HepG2 (cell line): Measurements from ENCODE around the gene KCNS1. TPM values are rescaled to one million over a fixed set of nuclear protein-coding genes. Genes with fewer than 3 reads are reported as not detected.

Experiments used
- ATAC-seq: fragments of 200-7000 bp; cut with Tn5 transposase; 3 replicates; pipeline ENCODE4 v1.9.1; 2020; ENCODE audit warnings: mild to moderate bottlenecking, moderate library complexity
- BruUV-seq: library from RNA; stranded (reverse); fragments of 400-500 nt; replicated peaks from 2 replicates; lab custom pipeline; 2021; lab: Mats Ljungman, UMichigan
- CTCF ChIA-PET: fragments of 300-600 bp; formaldehyde crosslinking; extraction: SDS; loops from one replicate; lab custom pipeline; 2021; ENCODE audit warnings: low total read pairs, inconsistent platforms, low intra/inter-chr PET ratio; lab: Yijun Ruan, JAX
- POLR2A ChIA-PET: fragments of 350-600 bp; sonication (Branson Sonifier 250); formaldehyde crosslinking; loops from one replicate; lab custom pipeline; 2020; ENCODE audit warnings: antibody characterized with exemption, inconsistent platforms; lab: Yijun Ruan, JAX
- DNase-seq: peaks from one replicate; pipeline ENCODE4 v3.0.0-alpha.2; 2015; ENCODE audit warnings: low spot score
- FAIRE-seq: peaks from 3 replicates; lab custom pipeline; 2011; peaks lifted over from hg19 to GRCh38; lab: Jason Lieb, UNC
- H2AFZ ChIP-seq: one replicate; pipeline ENCODE4 v1.6.1; 2011; ENCODE audit warnings: low read length, inconsistent platforms
- H3K27ac ChIP-seq: fragments of 300-600 bp; 3 replicates; pipeline ENCODE4 v1.8.0; 2011; ENCODE audit warnings: mixed run types, mild to moderate bottlenecking, mixed read lengths, low read length, inconsistent platforms; ENCODE audit not compliant: insufficient read depth; ENCODE audit errors: extremely low read length
- H3K27me3 ChIP-seq, 2 experiments: fragments of 200-600 bp in 1 of 2; 2 replicates in 1 of 2; 3 replicates in 1 of 2; pipeline versions ENCODE4 v1.6.0 to v1.8.0; 2011; ENCODE audit warnings: low read length in 2 of 2, mild to moderate bottlenecking in 2 of 2, moderate library complexity in 2 of 2, inconsistent platforms in 1 of 2; ENCODE audit not compliant: insufficient read depth in 2 of 2, control insufficient read depth in 1 of 2
- H3K36me3 ChIP-seq, 2 experiments: fragments of 200-600 bp in 1 of 2; replicated peaks in 1 of 2; 2 replicates in 1 of 2; 3 replicates in 1 of 2; pipeline versions ENCODE4 v1.5.1 to v1.8.0; 2011; ENCODE audit warnings: low read length in 2 of 2, inconsistent platforms in 1 of 2; ENCODE audit not compliant: insufficient read depth in 2 of 2, control insufficient read depth in 1 of 2
- H3K4me1 ChIP-seq: 2 replicates; pipeline ENCODE4 v1.5.1; 2012; ENCODE audit warnings: low read length, inconsistent platforms; ENCODE audit not compliant: insufficient read depth
- H3K4me2 ChIP-seq: 2 replicates; pipeline ENCODE4 v1.6.0; 2011; ENCODE audit warnings: low read depth, low read length, inconsistent platforms
- H3K4me3 ChIP-seq, 3 experiments: fragments of 200-600 bp in 1 of 3; sonication (generic), shearing (Covaris generic) in 1 of 3; replicated peaks in 1 of 3; 2 replicates each; pipeline ENCODE4 v1.5.1; 2011 to 2016; ENCODE audit warnings: low read length in 3 of 3, inconsistent platforms in 2 of 3, low read depth in 2 of 3, mild to moderate bottlenecking in 2 of 3, control low read depth in 1 of 3, mixed read lengths in 1 of 3; ENCODE audit not compliant: insufficient read depth in 1 of 3
- H3K79me2 ChIP-seq: one replicate; pipeline ENCODE4 v1.6.1; 2011; ENCODE audit warnings: low read length, inconsistent platforms; ENCODE audit not compliant: insufficient read depth
- H3K9ac ChIP-seq: 2 replicates; pipeline ENCODE4 v1.6.0; 2011; ENCODE audit warnings: mild to moderate bottlenecking, low read depth, low read length, inconsistent platforms; ENCODE audit not compliant: insufficient read depth
- H3K9me3 ChIP-seq: 2 replicates; pipeline ENCODE4 v1.5.1; 2012; ENCODE audit warnings: mild to moderate bottlenecking, low read length
- H4K20me1 ChIP-seq: 2 replicates; pipeline ENCODE4 v1.6.0; 2011; ENCODE audit warnings: inconsistent platforms, mild to moderate bottlenecking, low read length, moderate library complexity; ENCODE audit not compliant: insufficient read depth
- ATF1 ChIP-seq: IDR thresholded peaks from 2 replicates; pipeline ENCODE4 v1.6.1; 2016; ENCODE audit warnings: mild to moderate bottlenecking, control low read depth
- ATF7 ChIP-seq, 2 experiments: fragments of 450-650 bp in 1 of 2; sonication (generic) in 1 of 2; formaldehyde crosslinking in 1 of 2; IDR thresholded peaks; 2 replicates each; pipeline versions ENCODE4 v1.4.0 to v1.6.1; 2016 to 2020; ENCODE audit warnings: antibody characterized with exemption in 1 of 2, mild to moderate bottlenecking in 1 of 2, missing genetic modification reagents in 1 of 2
- FOXP4 ChIP-seq: sonication (generic); formaldehyde crosslinking; IDR thresholded peaks from 2 replicates; pipeline ENCODE4 v1.4.0; 2020; ENCODE audit warnings: missing genetic modification reagents
- HDAC1 ChIP-seq: sonication (generic); formaldehyde crosslinking; IDR thresholded peaks from 2 replicates; pipeline ENCODE4 v1.5.1; 2020; ENCODE audit warnings: mild to moderate bottlenecking, missing genetic modification reagents
- HNF4A ChIP-seq: sonication (generic); formaldehyde crosslinking; IDR thresholded peaks from 2 replicates; pipeline ENCODE4 v1.4.0; 2020; ENCODE audit warnings: missing genetic modification reagents
- IRF1 ChIP-seq: sonication (generic); formaldehyde crosslinking; IDR thresholded peaks from 2 replicates; pipeline ENCODE4 v1.4.0; 2020; ENCODE audit warnings: low read depth, mild to moderate bottlenecking, missing genetic modification reagents
- PITX1 ChIP-seq: sonication (generic); formaldehyde crosslinking; IDR thresholded peaks from 2 replicates; pipeline ENCODE4 v1.5.1; 2020; ENCODE audit warnings: mild to moderate bottlenecking, missing genetic modification reagents
- RARG ChIP-seq: sonication (generic); formaldehyde crosslinking; IDR thresholded peaks from 2 replicates; pipeline ENCODE4 v1.4.0; 2020; ENCODE audit warnings: low read depth, mild to moderate bottlenecking, missing genetic modification reagents
- TFDP1 ChIP-seq: IDR thresholded peaks from 2 replicates; pipeline ENCODE4 v1.6.1; 2016; ENCODE audit warnings: missing compliant biosample characterization, missing genetic modification reagents, borderline replicate concordance
- TGIF2 ChIP-seq: IDR thresholded peaks from 2 replicates; pipeline ENCODE4 v1.6.1; 2016; ENCODE audit warnings: control low read depth, missing compliant biosample characterization
- THYN1 ChIP-seq: sonication (generic); formaldehyde crosslinking; IDR thresholded peaks from 2 replicates; pipeline ENCODE4 v1.8.1; 2023; ENCODE audit warnings: low read depth, mild to moderate bottlenecking, moderate library complexity, missing genetic modification reagents, borderline replicate concordance
- ZNF382 ChIP-seq: sonication (generic); formaldehyde crosslinking; IDR thresholded peaks from 2 replicates; pipeline ENCODE4 v1.5.0; 2020; ENCODE audit warnings: missing genetic modification reagents, mild to moderate bottlenecking, borderline replicate concordance
- ZNF44 ChIP-seq: sonication (generic); formaldehyde crosslinking; IDR thresholded peaks from 2 replicates; pipeline ENCODE4 v1.5.1; 2020; ENCODE audit warnings: mild to moderate bottlenecking, missing genetic modification reagents
- ZNF75D ChIP-seq: sonication (generic); formaldehyde crosslinking; IDR thresholded peaks from 2 replicates; pipeline ENCODE4 v1.8.1; 2023; ENCODE audit warnings: missing genetic modification reagents, mild to moderate bottlenecking, borderline replicate concordance
- ZNF792 ChIP-seq: IDR thresholded peaks from 2 replicates; pipeline ENCODE4 v1.6.1; 2016
- WGBS: methylation state at CpG from one replicate; pipeline ENCODE4 v1.1.6; 2017; ENCODE audit warnings: low lambda C conversion rate; 5-methylcytosine and 5-hydroxymethylcytosine counted together
- in situ Hi-C: cut with HindIII; loops from 2 replicates; pipeline ENCODE4 v1.10.0; 2017; ENCODE audit warnings: low pct_unique_long_range_greater_than_20kb; ENCODE audit not compliant: extremely low pct_ligation_motif_present
- intact Hi-C: fragments of 100-400 bp; cut with micrococcal nuclease; formaldehyde crosslinking; loops from one replicate; pipeline ENCODE4 v1.10.0; 2022; ENCODE audit not compliant: unreplicated experiment
- polyA plus RNA-seq, 8 experiments: library from polyadenylated mRNA; depleted of rRNA in 3 of 8; stranded (reverse) in 7 of 8; unstranded in 1 of 8; fragments of >200 nt; fragmentation: Illumina TruSeq in 4 of 8; extraction: Trizol in 4 of 8; gene quantifications; 2 replicates each; pipeline versions ENCODE4 v1.2.1 to v1.2.3, GENCODE V29; 2011 to 2016; ENCODE audit warnings: low read depth in 4 of 8, missing spikeins in 1 of 8, mixed read lengths in 1 of 8; ENCODE audit not compliant: insufficient read depth in 1 of 8
- total RNA-seq, 5 experiments: library from RNA; depleted of rRNA; stranded (reverse); fragments of >200 nt; fragmentation: Illumina TruSeq; extraction: Trizol; gene quantifications; 2 replicates each; pipeline ENCODE4 v1.2.3, GENCODE V29; 2016; ENCODE audit warnings: low read depth in 1 of 5

The KCNS1 gene
- total and polyA plus RNA-seq, 2 of the 13 experiments (the other 11 are each of a cell fraction or from before 2014, with no cell fraction given) = 0.03 TPM; not detected in 1

DNA sequence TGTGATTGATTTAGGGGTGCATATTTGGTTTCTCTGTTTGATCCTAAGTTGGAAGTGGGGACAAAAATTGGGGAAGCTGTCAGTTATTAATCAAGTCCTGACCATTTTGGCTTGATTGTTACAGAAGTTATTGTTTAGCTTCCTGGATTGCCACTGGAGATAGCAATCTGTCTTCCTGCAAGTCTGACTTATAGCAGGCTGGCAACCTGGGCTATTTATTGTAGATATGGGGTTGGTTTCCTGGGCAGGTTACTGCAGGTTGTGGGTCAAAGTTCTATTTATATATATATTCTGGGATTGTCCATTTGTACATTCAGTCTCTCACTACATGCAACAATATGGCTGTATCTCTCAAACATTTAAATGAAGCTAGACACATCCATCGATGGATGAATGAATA, 17.8 kb downstream of the KCNS1 start:
- no TSS peak for BruUV-seq
- peaks cover 5% of the 10 kb centered on the region for H3K4me1 ChIP-seq
- H3K9me3 ChIP-seq = peaks cover 8% of the 10 kb centered on the region
- H3K79me2 ChIP-seq = no peaks in the 10 kb centered on the region
- ChIA-PET POLR2A (no interaction called here), CTCF (no interaction called here)
- ATAC-seq = no peak
- WGBS = 98% methylated on average over 1 of the region's 1 CpG
- H3K4me2 ChIP-seq = no peak overlapping the region
- in situ Hi-C loops (no loop called here), intact Hi-C loops (no loop called here)
- H3K27ac ChIP-seq = no peak overlapping the region
- no peak for TF ChIP-seq HNF4A
- TF ChIP-seq ZNF792 (CRISPR knock-in tag) = peak; percentile 95
- H3K27me3 ChIP-seq = no peaks in the 10 kb centered on the region
- no peaks in the 10 kb centered on the region for H4K20me1 ChIP-seq
- no peak for FAIRE-seq
- H2AFZ ChIP-seq = no peak overlapping the region
- no peak for DNase-seq
- peaks cover 1 to 4% of the 10 kb centered on the region in 2 experiments; a peak in 1 of 5 replicates for H3K36me3 ChIP-seq
- no peak overlapping the region for H3K4me3 ChIP-seq
- H3K9ac ChIP-seq = no peak overlapping the region

DNA sequence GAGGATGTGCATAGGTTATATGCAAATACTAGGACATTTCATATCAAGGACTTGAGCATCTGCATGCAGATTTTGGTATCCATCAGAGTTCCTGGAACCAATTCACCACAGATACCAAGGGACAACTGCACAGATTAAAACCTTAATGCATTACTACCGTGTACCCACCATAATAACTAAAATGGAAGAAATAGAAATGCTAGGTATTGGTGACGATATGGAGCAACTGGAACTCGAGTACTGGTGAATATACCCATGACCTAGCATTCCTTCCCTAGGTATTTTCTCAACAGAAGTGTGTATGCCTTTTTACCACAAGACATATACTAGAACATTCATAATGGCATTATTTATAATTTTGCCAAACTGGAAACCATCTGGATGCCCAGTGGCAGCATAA, 18.5 kb downstream of the KCNS1 start:
- ChIA-PET CTCF (no interaction called here), POLR2A (no interaction called here)
- no peak for DNase-seq
- no peak overlapping the region for H3K4me3 ChIP-seq
- no peak overlapping the region for H2AFZ ChIP-seq
- H3K9ac ChIP-seq = no peak overlapping the region
- in situ Hi-C loops = no loop called here
- H3K36me3 ChIP-seq = peaks cover 1 to 4% of the 10 kb centered on the region in 2 experiments; a peak in 1 of 5 replicates
- no peak for FAIRE-seq
- no TSS peak for BruUV-seq
- no peaks in the 10 kb centered on the region for H4K20me1 ChIP-seq
- no peak overlapping the region for H3K27ac ChIP-seq
- WGBS = 96% methylated on average over 3 of the region's 3 CpGs
- no peak overlapping the region for H3K4me2 ChIP-seq
- peaks cover 8% of the 10 kb centered on the region for H3K9me3 ChIP-seq
- intact Hi-C loops = no loop called here
- no peaks in the 10 kb centered on the region for H3K27me3 ChIP-seq
- H3K79me2 ChIP-seq = no peaks in the 10 kb centered on the region
- no peak for ATAC-seq
- peaks cover 11% of the 10 kb centered on the region for H3K4me1 ChIP-seq
- TF ChIP-seq FOXP4 (CRISPR knock-in tag) (no peak), RARG (CRISPR knock-in tag) (no peak), IRF1 (CRISPR knock-in tag) (no peak), ATF1 (CRISPR knock-in tag) (no peak), HDAC1 (CRISPR knock-in tag) (no peak), ZNF44 (CRISPR knock-in tag) (no peak), PITX1 (no peak), ATF7 (IDR thresholded peaks at IDR 0.05) (no peak), ATF7 (CRISPR knock-in tag; IDR thresholded peaks at IDR 0.05) (no peak), ZNF75D (CRISPR knock-in tag) (no peak), TGIF2 (CRISPR knock-in tag) (no peak), ZNF382 (CRISPR knock-in tag) (no peak), TFDP1 (CRISPR knock-in tag) (no peak), THYN1 (no peak)
